OCI-LY1 (cell line): ENCODE measurements around the gene DGCR6L.
"Not testable (repeated sequence)": the region's sequence is repeated elsewhere in the genome, so short reads cannot be mapped to it uniquely, and the experiment has no call there.

Experiments
- H2AFZ ChIP-seq: fragments of 200-600 bp; sonication (generic), shearing (Covaris generic); 2 replicates; pipeline ENCODE4 v1.6.0; 2014; ENCODE audit warnings: antibody characterized with exemption, mild to moderate bottlenecking, low read length
- H3F3A ChIP-seq: fragments of 200-600 bp; sonication (generic), shearing (Covaris generic); 2 replicates; pipeline ENCODE4 v1.6.0; 2014; ENCODE audit warnings: mild to moderate bottlenecking, antibody characterized with exemption, low read length, moderate library complexity; ENCODE audit not compliant: insufficient read depth
- H3K27ac ChIP-seq: fragments of 200-600 bp; sonication (generic); 2 replicates; pipeline ENCODE4 v1.5.1; 2014; ENCODE audit warnings: low read length, mixed run types, mild to moderate bottlenecking, low read depth; ENCODE audit not compliant: poor library complexity, severe bottlenecking
- H3K27me3 ChIP-seq: fragments of 200-600 bp; sonication (generic); 2 replicates; pipeline ENCODE4 v1.6.0; 2014; ENCODE audit warnings: antibody characterized with exemption, mild to moderate bottlenecking, low read length, moderate library complexity; ENCODE audit not compliant: insufficient read depth
- H3K36me3 ChIP-seq: fragments of 200-600 bp; sonication (generic); 2 replicates; pipeline ENCODE4 v1.6.1; 2014; ENCODE audit warnings: mild to moderate bottlenecking, antibody characterized with exemption, low read length, moderate library complexity, mixed read lengths; ENCODE audit not compliant: insufficient read depth
- H3K4me1 ChIP-seq: fragments of 200-600 bp; sonication (generic); 2 replicates; pipeline ENCODE4 v1.5.1; 2014; ENCODE audit warnings: mild to moderate bottlenecking, low read length, moderate library complexity; ENCODE audit not compliant: insufficient read depth, severe bottlenecking
- H3K4me2 ChIP-seq: fragments of 200-600 bp; sonication (generic), shearing (Covaris generic); 2 replicates; pipeline ENCODE4 v1.6.1; 2014; ENCODE audit warnings: low read length
- H3K4me3 ChIP-seq: fragments of 200-600 bp; sonication (generic); 2 replicates; pipeline ENCODE4 v1.5.1; 2014; ENCODE audit warnings: low read length, low read depth, mild to moderate bottlenecking, mixed read lengths; ENCODE audit not compliant: poor library complexity, severe bottlenecking
- H3K79me2 ChIP-seq: fragments of 200-600 bp; shearing (Covaris generic); 2 replicates; pipeline ENCODE4 v1.6.1; 2016; ENCODE audit warnings: mixed run types, low read length, mixed read lengths; ENCODE audit not compliant: insufficient read depth
- H3K9ac ChIP-seq: fragments of 200-600 bp; sonication (generic), shearing (Covaris generic); 2 replicates; pipeline ENCODE4 v1.6.1; 2014; ENCODE audit warnings: mild to moderate bottlenecking, low read length, mixed read lengths
- H3K9me2 ChIP-seq: fragments of 200-600 bp; sonication (generic), shearing (Covaris generic); 2 replicates; pipeline ENCODE4 v1.6.1; 2014; ENCODE audit warnings: low read depth, mild to moderate bottlenecking, low read length, mixed read lengths
- H3K9me3 ChIP-seq: fragments of 200-600 bp; shearing (Covaris generic); 2 replicates; pipeline ENCODE4 v1.6.1; 2014; ENCODE audit warnings: low read length, mixed read lengths
- H4K20me1 ChIP-seq: fragments of 200-600 bp; sonication (generic), shearing (Covaris generic); 2 replicates; pipeline ENCODE4 v1.6.0; 2016; ENCODE audit warnings: mild to moderate bottlenecking, low read length; ENCODE audit not compliant: insufficient read depth
- CTCF ChIP-seq: fragments of 200-600 bp; sonication (generic), shearing (Covaris generic); IDR thresholded peaks from 2 replicates; pipeline ENCODE4 v1.5.1; 2017; ENCODE audit warnings: mild to moderate bottlenecking, antibody characterized with exemption, low read length, moderate library complexity, mixed read lengths
- EZH2 ChIP-seq: fragments of 200-600 bp; sonication (generic), shearing (Covaris generic); IDR thresholded peaks from 2 replicates; pipeline ENCODE4 v1.8.0; 2017; ENCODE audit warnings: borderline replicate concordance, mixed run types, mild to moderate bottlenecking, antibody characterized with exemption, low read length, moderate library complexity, mixed read lengths

The DGCR6L gene

GRCh38 chr22:20324139-20324516 is 4.3 kb upstream of the DGCR6L start:
- Histone ChIP-seq H3K9me2 (no peaks in the 10 kb centered on the region), H3F3A (no peaks in the 10 kb centered on the region), H3K79me2 (no peaks in the 10 kb centered on the region), H3K4me3 (no peak overlapping the region), H3K27ac (no peak overlapping the region), H3K9ac (no peak overlapping the region), H3K4me2 (no peak overlapping the region), H3K36me3 (no peaks in the 10 kb centered on the region), H4K20me1 (no peaks in the 10 kb centered on the region), H3K9me3 (no peaks in the 10 kb centered on the region), H3K27me3 (no peaks in the 10 kb centered on the region), H3K4me1 (peaks cover 9% of the 10 kb centered on the region), H2AFZ (no peak overlapping the region)
- no peak for TF ChIP-seq CTCF
- no peak for TF ChIP-seq EZH2

- not testable (repeated sequence) for H4K20me1 ChIP-seq, H3K4me2 ChIP-seq, H2AFZ ChIP-seq
These were observed 1.8 kb upstream of the DGCR6L start for GRCh38 chr22:20321552-20322211.

GRCh38 chr22:20320659-20321551 is 1.0 kb upstream of the DGCR6L start:
- peak overlapping the region; percentile 82 for H3K9ac ChIP-seq
- H3K4me1 ChIP-seq, result peaks cover 25% of the 10 kb centered on the region
- not testable (repeated sequence) for H4K20me1 ChIP-seq, H3K27me3 ChIP-seq, H3K9me2 ChIP-seq, H2AFZ ChIP-seq, H3K9me3 ChIP-seq, H3F3A ChIP-seq, H3K79me2 ChIP-seq, H3K36me3 ChIP-seq, H3K27ac ChIP-seq
- H3K4me3 ChIP-seq, result peak overlapping the region; percentile 77
- peak overlapping the region; percentile 68 for H3K4me2 ChIP-seq

More at GRCh38 chr22:20321552-20322211, 1.8 kb upstream of the DGCR6L start:
- H3F3A ChIP-seq, H3K79me2 ChIP-seq, H3K9ac ChIP-seq, H3K4me3 ChIP-seq, H3K36me3 ChIP-seq, H3K9me3 ChIP-seq, H3K27ac ChIP-seq, H3K27me3 ChIP-seq, H3K9me2 ChIP-seq: not testable (repeated sequence)
- H3K4me1 ChIP-seq, result peaks cover 25% of the 10 kb centered on the region

GRCh38 chr22:20319041-20319744 is 667 bp downstream of the DGCR6L start:
- no peaks in the 10 kb centered on the region for H4K20me1 ChIP-seq
- no peak overlapping the region for H2AFZ ChIP-seq
- TF ChIP-seq EZH2, result no peak
- TF ChIP-seq CTCF, result 0 out of 2 replicates have a peak, but pooled peaks have one; percentile 5
- peak overlapping the region; percentile 68 for H3K4me2 ChIP-seq
- H3K36me3 ChIP-seq, result no peaks in the 10 kb centered on the region
- H3K27me3 ChIP-seq, result no peaks in the 10 kb centered on the region
- H3K79me2 ChIP-seq, result no peaks in the 10 kb centered on the region
- peak overlapping the region; percentile 77 for H3K4me3 ChIP-seq
- H3K9me3 ChIP-seq, result no peaks in the 10 kb centered on the region
- peaks cover 25% of the 10 kb centered on the region for H3K4me1 ChIP-seq
- H3K27ac ChIP-seq, result no peak overlapping the region
- no peaks in the 10 kb centered on the region for H3K9me2 ChIP-seq
- peak overlapping the region; percentile 82 for H3K9ac ChIP-seq
- H3F3A ChIP-seq, result no peaks in the 10 kb centered on the region

- peaks cover 25% of the 10 kb centered on the region for H3K4me1 ChIP-seq
- H3K27ac ChIP-seq, H4K20me1 ChIP-seq, H2AFZ ChIP-seq, H3K9me2 ChIP-seq, H3K79me2 ChIP-seq, H3K9ac ChIP-seq, H3K4me3 ChIP-seq, H3F3A ChIP-seq, H3K27me3 ChIP-seq, H3K9me3 ChIP-seq, H3K36me3 ChIP-seq: not testable (repeated sequence)
- peak overlapping the region; percentile 68; the same call in 1 of the 2 replicates for H3K4me2 ChIP-seq
These were observed 1.7 kb downstream of the DGCR6L start for GRCh38 chr22:20318043-20318688.
